ENCODE measurements around the gene IFT43. TPM values are rescaled to one million over a fixed set of nuclear protein-coding genes. Genes with fewer than 3 reads are reported as not detected.

Gene IFT43
- total and polyA plus RNA-seq, 10 of the 15 experiments (the other 5 are each of a cell fraction or from before 2014, with no cell fraction given) = 8.2 to 24.8 (median 14.0) TPM

- no peaks in the 10 kb centered on the region for H4K20me1 ChIP-seq (ENCODE audit: control insufficient read depth, insufficient read depth)
- RAD21 ChIA-PET (ENCODE audit: unreplicated experiment) = interaction anchor here (1.2 to 11.1 kb wide), 4 partner anchors 8 to 266 kb away, joined by 4 to 179 read pairs (median 87); partner anchors contain the start of gene IFT43
- H3K4me3 ChIP-seq = no peak overlapping the region
- in situ Hi-C loops (cut with MboI) = no loop called here
- H2AFZ ChIP-seq (ENCODE audit: control insufficient read depth, low read depth, low read length) = no peak overlapping the region
- H3K27ac ChIP-seq (ENCODE audit: control insufficient read depth, insufficient read depth) = no peak overlapping the region
- no peaks in the 10 kb centered on the region for H3K27me3 ChIP-seq (replicated peaks in 1 of 2; ENCODE audit: control insufficient read depth in 2 of 2, insufficient read depth in 2 of 2, low read length in 1 of 2)
- POLR2A ChIA-PET = interaction anchor here (0.6 kb wide), 1 partner anchor 255 kb away, joined by 5 read pairs; no protein-coding TSS in a partner anchor
- no peaks in the 10 kb centered on the region for H3K9me3 ChIP-seq (replicated peaks; ENCODE audit: control insufficient read depth, insufficient read depth, low read length)
- CTCF ChIA-PET = interaction anchor here (1.4 to 15.4 kb wide), 4 partner anchors 10 to 266 kb away, joined by 4 to 390 read pairs (median 142); no protein-coding TSS in a partner anchor
- FAIRE-seq (no peak), ATAC-seq (no peak), DNase-seq (ENCODE audit: low read depth, low spot score) (no peak)
- 67% methylated on average over 3 of the region's 3 CpGs for WGBS (ENCODE audit: insufficient coverage, insufficient replicate concordance, low lambda C conversion rate, missing lambda C conversion rate)
- SMC1A ChIA-PET (ENCODE audit: uncharacterized antibody, unreplicated experiment) = interaction anchor here (0.9 to 13.7 kb wide), 7 partner anchors 8 to 268 kb away, joined by 3 to 190 read pairs (median 5); partner anchors contain the start of gene IFT43
- H3K4me2 ChIP-seq (ENCODE audit: control insufficient read depth, insufficient read depth) = no peak overlapping the region
- no peaks in the 10 kb centered on the region for H3K79me2 ChIP-seq (ENCODE audit: control insufficient read depth, insufficient read depth, low read length)
- peaks cover 22% of the 10 kb centered on the region for H3K4me1 ChIP-seq (ENCODE audit: control insufficient read depth, insufficient read depth, low read length)
- intact Hi-C loops (cut with micrococcal nuclease; ENCODE audit: unreplicated experiment) = loop anchor here (10.0 kb wide), 1 partner anchor 803 kb away; the partner anchor contains the start of gene TMED10
- no peak overlapping the region for H3K9ac ChIP-seq (ENCODE audit: control insufficient read depth, insufficient read depth, low read length)
- no peaks in the 10 kb centered on the region for H3K36me3 ChIP-seq (ENCODE audit: control insufficient read depth in 2 of 2, insufficient read depth in 2 of 2, low read length in 1 of 2)
- BruUV-seq (replicated peaks) = no TSS peak
- TF ChIP-seq SREBF1 (IDR thresholded peaks at IDR 0.05; ENCODE audit: low read length) (no peak), SKIL (IDR thresholded peaks at IDR 0.05; ENCODE audit: low read depth, poor library complexity, severe bottlenecking) (no peak), MYC (IDR thresholded peaks at IDR 0.05; ENCODE audit: insufficient read depth, insufficient read length, insufficient replicate concordance, low read length, severe bottlenecking) (no peak), BMI1 (IDR thresholded peaks at IDR 0.05; ENCODE audit: borderline replicate concordance) (no peak), ZBTB11 (CRISPR knock-in tag; IDR thresholded peaks at IDR 0.05) (no peak), HDAC2 (IDR thresholded peaks at IDR 0.05) (no peak), TCF7 (IDR thresholded peaks at IDR 0.05; ENCODE audit: borderline replicate concordance) (no peak), TAF1 (IDR thresholded peaks at IDR 0.05; ENCODE audit: borderline replicate concordance, low read depth, low read length) (no peak), PBX3 (IDR thresholded peaks at IDR 0.05; ENCODE audit: insufficient replicate concordance, low read depth, low read length) (no peak), NR2F1 (conservative IDR thresholded peaks at IDR 0.05) (no peak), CEBPZ (IDR thresholded peaks at IDR 0.05; ENCODE audit: low read depth, low read length) (no peak)
These were observed 8.0 kb upstream of the IFT43 start for GRCh38 chr14:75977582-75977943.
